ENCODE results near the gene CLASRP. TPM values are rescaled to one million over a fixed set of nuclear protein-coding genes. Genes with fewer than 3 reads are reported as not detected.
A peak's percentile ranks its signal among the peaks of the same experiment; 100 is the strongest.

Gene CLASRP
- total RNA-seq, 2 donors from 2014 or later, result 67.1 to 90.3 TPM

DNA sequence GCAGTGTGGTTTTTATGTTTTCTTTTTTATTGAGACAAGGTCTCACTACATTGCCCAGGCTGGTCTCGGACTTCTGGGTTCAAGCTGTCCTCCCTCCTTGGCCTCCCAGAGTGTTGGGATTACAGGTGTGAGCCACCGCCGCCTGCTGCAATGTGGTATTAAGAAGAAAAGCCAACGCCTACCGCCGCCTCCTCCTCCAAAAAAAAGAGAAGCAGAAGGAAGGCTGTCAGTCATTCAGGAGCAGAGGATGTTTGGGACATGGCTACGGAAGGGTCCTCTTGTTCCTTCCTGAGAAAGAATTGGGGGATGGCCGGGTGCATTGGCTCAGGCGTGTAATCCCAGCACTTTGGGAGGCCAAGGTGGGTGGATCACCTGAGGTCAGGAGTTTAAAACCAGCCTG lies 55.3 kb downstream of the CLASRP start:
- DNase-seq, result peak; percentile 36
- Histone ChIP-seq H3K36me3 (ENCODE audit: control insufficient read depth, insufficient read depth, low read length) (peaks cover 43% of the 10 kb centered on the region), H3K27ac (ENCODE audit: low read depth, low read length) (no peak overlapping the region), H3K4me3 (ENCODE audit: low read length) (peak overlapping the region; percentile 97), H3K4me1 (ENCODE audit: control insufficient read depth, insufficient read depth, low read length) (peaks cover 12% of the 10 kb centered on the region), H3K9me3 (ENCODE audit: control insufficient read depth, low read length) (no peaks in the 10 kb centered on the region), H3K9ac (ENCODE audit: extremely low read depth, low read length, poor library complexity, severe bottlenecking) (peak overlapping the region; percentile 75), H3K27me3 (ENCODE audit: control insufficient read depth, insufficient read depth, low read length, poor library complexity, severe bottlenecking) (peaks cover 5% of the 10 kb centered on the region)
- WGBS, 2 experiments (ENCODE audit: insufficient coverage in 1 of 2, insufficient read length in 1 of 2), result 85 to 87% methylated on average over 5 to 9 of the region's 9 CpGs
- Mint-ChIP-seq H3K4me3 (peak overlapping the region; percentile 81), H3K4me1 (peaks cover 62% of the 10 kb centered on the region), H3K27me3 (ENCODE audit: insufficient read depth) (no peaks in the 10 kb centered on the region), H3K27ac (no peak overlapping the region), H3K9me3 (no peaks in the 10 kb centered on the region), H3K36me3 (ENCODE audit: low read depth) (peaks cover 29% of the 10 kb centered on the region)
- TF ChIP-seq, protein P1, sequence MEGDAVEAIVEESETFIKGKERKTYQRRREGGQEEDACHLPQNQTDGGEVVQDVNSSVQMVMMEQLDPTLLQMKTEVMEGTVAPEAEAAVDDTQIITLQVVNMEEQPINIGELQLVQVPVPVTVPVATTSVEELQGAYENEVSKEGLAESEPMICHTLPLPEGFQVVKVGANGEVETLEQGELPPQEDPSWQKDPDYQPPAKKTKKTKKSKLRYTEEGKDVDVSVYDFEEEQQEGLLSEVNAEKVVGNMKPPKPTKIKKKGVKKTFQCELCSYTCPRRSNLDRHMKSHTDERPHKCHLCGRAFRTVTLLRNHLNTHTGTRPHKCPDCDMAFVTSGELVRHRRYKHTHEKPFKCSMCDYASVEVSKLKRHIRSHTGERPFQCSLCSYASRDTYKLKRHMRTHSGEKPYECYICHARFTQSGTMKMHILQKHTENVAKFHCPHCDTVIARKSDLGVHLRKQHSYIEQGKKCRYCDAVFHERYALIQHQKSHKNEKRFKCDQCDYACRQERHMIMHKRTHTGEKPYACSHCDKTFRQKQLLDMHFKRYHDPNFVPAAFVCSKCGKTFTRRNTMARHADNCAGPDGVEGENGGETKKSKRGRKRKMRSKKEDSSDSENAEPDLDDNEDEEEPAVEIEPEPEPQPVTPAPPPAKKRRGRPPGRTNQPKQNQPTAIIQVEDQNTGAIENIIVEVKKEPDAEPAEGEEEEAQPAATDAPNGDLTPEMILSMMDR (conservative IDR thresholded peaks at IDR 0.05), result no peak

DNA sequence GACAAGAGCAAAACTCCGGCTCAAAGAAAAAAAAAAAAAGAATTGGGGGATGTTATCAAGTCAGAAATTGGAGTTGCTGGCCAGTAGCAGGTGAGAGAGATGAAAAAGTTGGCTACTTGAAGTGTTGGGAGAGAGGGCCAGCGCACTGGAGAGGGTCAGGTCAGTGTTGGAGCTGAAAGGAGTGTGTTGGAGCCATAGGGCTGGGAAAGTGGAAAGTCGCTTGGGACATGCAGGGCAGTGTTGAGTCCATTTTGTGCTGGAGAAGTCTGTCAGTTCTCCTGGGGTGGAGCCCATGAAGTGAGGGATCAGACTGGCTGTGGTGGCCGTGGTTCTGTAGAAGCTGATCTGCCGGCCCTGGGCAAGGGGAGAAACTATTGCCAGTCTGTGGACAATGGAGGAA lies 55.9 kb downstream of the CLASRP start:
- H3K4me3 Mint-ChIP-seq, result peak overlapping the region; percentile 81
- peaks cover 37% of the 10 kb centered on the region for H3K36me3 ChIP-seq (ENCODE audit: control insufficient read depth, insufficient read depth, low read length)
- no peaks in the 10 kb centered on the region for H3K27me3 Mint-ChIP-seq (ENCODE audit: insufficient read depth)
- TF ChIP-seq, protein P1 (conservative IDR thresholded peaks at IDR 0.05), result no peak
- peaks cover 27% of the 10 kb centered on the region for H3K36me3 Mint-ChIP-seq (ENCODE audit: low read depth)
- H3K27me3 ChIP-seq (ENCODE audit: control insufficient read depth, insufficient read depth, low read length, poor library complexity, severe bottlenecking), result peaks cover 8% of the 10 kb centered on the region
- H3K9me3 ChIP-seq (ENCODE audit: control insufficient read depth, low read length), result no peaks in the 10 kb centered on the region
- peak overlapping the region; percentile 97 for H3K4me3 ChIP-seq (ENCODE audit: low read length)
- peaks cover 65% of the 10 kb centered on the region for H3K4me1 Mint-ChIP-seq
- 94 to 98% methylated on average over 5 of the region's 5 CpGs for WGBS, 2 experiments (ENCODE audit: insufficient coverage in 1 of 2, insufficient read length in 1 of 2)
- no peak overlapping the region for H3K27ac Mint-ChIP-seq
- no peak overlapping the region for H3K27ac ChIP-seq (ENCODE audit: low read depth, low read length)
- H3K9me3 Mint-ChIP-seq, result no peaks in the 10 kb centered on the region
- H3K9ac ChIP-seq (ENCODE audit: extremely low read depth, low read length, poor library complexity, severe bottlenecking), result no peak overlapping the region
- peaks cover 16% of the 10 kb centered on the region for H3K4me1 ChIP-seq (ENCODE audit: control insufficient read depth, insufficient read depth, low read length)
- DNase-seq, result no peak

DNA sequence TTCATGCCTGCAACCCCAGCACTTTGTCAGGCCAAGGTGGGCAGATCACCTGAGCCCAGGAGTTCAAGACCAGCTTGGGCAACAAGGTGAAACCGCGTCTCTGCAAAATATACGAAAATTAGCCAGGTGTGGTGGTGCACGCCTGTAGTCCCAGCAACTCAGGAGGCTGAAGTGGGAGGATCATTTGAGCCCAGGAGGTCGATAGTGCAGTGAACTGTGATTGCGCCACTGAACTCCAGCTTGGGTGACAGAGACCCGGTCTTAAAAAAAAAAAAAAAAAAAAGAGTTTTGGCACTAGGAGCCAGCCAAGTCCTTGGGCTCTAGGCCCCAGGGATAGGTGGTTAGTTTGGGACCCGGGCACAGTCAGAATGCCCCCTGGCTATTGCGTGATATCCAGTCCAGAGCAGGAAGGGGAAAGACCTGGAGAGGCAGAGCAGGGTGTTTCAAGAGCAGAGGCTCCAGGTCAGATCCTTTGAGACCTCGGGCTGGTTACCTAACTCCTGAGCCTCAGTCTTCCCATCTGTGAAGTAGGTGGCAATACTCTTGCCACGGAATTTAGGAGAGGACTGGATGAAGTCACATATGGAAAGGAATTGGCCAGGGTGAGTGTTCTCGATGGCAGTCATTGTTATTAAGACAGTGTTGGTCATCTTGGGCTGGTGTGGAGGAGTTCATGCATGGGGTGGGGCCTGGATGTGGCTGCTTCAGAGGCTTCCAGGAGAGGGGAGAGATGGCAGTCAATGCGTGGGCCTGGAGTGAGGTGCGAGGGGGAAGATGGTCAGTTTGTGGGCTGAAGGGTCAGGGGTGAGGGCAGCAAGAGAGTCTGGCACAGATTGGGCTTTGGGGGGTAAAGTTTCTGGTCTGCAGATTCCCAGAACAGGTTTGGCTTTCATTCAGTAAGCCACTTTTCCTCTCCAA lies 56.9 kb downstream of the CLASRP start:
- Histone ChIP-seq H3K9ac (ENCODE audit: extremely low read depth, low read length, poor library complexity, severe bottlenecking) (no peak overlapping the region), H3K27me3 (ENCODE audit: control insufficient read depth, insufficient read depth, low read length, poor library complexity, severe bottlenecking) (peaks cover 18% of the 10 kb centered on the region), H3K4me1 (ENCODE audit: control insufficient read depth, insufficient read depth, low read length) (peaks cover 19% of the 10 kb centered on the region), H3K27ac (ENCODE audit: low read depth, low read length) (no peak overlapping the region), H3K9me3 (ENCODE audit: control insufficient read depth, low read length) (no peaks in the 10 kb centered on the region), H3K36me3 (ENCODE audit: control insufficient read depth, insufficient read depth, low read length) (peaks cover 27% of the 10 kb centered on the region), H3K4me3 (ENCODE audit: low read length) (no peak overlapping the region)
- Mint-ChIP-seq H3K27me3 (ENCODE audit: insufficient read depth) (peaks cover 6% of the 10 kb centered on the region), H3K27ac (peak overlapping the region; percentile 49), H3K9me3 (no peaks in the 10 kb centered on the region), H3K36me3 (ENCODE audit: low read depth) (peaks cover 26% of the 10 kb centered on the region), H3K4me3 (no peak overlapping the region), H3K4me1 (peaks cover 64% of the 10 kb centered on the region)
- no peak for DNase-seq
- TF ChIP-seq, protein P1 (conservative IDR thresholded peaks at IDR 0.05), result no peak
- WGBS, 2 experiments (ENCODE audit: insufficient coverage in 1 of 2, insufficient read length in 1 of 2), result 93 to 95% methylated on average over 13 to 14 of the region's 14 CpGs

Measured in endodermal cell (in vitro differentiated cells).